ENCODE data around the gene PHF21A. TPM values are rescaled to one million over a fixed set of nuclear protein-coding genes. Genes with fewer than 3 reads are reported as not detected.

The PHF21A gene
- total RNA-seq, 4 donors from 2014 or later = 34.4 to 58.6 (median 47.7) TPM

GRCh38 chr11:45900916-45901617 lies 220.2 kb downstream of the PHF21A start:
- TF ChIP-seq CTCF (IDR thresholded peaks at IDR 0.05; ENCODE audit: low read depth) = no peak

GRCh38 chr11:45899448-45900174 lies 221.6 kb downstream of the PHF21A start:
- no peak for TF ChIP-seq CTCF (IDR thresholded peaks at IDR 0.05; ENCODE audit: low read depth)

DNA sequence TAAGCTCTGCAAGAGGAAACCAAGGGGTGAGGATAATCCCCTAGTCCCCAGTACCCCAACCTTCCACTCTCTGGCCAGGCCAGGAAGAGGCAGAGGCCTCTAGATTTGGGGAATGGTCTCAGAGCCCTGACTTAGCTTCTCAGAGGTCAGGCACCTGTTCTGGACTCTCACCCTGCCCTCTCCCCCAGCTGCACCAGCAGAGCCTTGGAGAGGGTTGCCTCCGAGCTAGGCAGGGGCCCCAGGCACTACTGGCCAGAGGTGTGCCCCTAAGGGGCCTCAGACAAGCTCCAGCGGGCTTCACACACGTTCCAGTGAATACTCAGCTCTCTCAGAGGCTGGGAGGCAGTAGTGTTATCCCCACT lies 222.2 kb downstream of the PHF21A start:
- no peak for TF ChIP-seq CTCF (IDR thresholded peaks at IDR 0.05; ENCODE audit: low read depth)

DNA sequence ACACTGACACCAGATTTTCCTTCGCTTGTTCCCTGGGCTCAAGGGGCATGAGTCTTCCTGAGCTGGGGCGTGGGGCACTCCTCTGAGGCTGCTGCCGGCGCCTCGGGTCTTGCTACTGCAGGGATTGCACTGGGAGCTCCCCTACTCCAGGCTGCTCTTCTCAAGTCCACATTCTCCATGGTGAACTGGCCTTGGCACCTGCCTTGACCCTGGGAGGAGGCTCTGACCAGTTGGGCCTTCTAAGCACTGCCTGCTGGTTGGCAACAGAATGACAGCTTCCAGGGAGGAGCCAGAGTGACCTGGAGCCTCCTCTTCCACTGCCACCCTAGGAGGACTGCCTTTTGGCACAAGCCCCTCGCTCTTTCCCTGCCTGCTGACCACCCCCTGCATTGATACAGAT lies 223.7 kb downstream of the PHF21A start:
- TF ChIP-seq CTCF (IDR thresholded peaks at IDR 0.05; ENCODE audit: low read depth) = no peak

- TF ChIP-seq CTCF (IDR thresholded peaks at IDR 0.05; ENCODE audit: low read depth) = no peak
These were observed 224.8 kb downstream of the PHF21A start for GRCh38 chr11:45896422-45896984.

DNA sequence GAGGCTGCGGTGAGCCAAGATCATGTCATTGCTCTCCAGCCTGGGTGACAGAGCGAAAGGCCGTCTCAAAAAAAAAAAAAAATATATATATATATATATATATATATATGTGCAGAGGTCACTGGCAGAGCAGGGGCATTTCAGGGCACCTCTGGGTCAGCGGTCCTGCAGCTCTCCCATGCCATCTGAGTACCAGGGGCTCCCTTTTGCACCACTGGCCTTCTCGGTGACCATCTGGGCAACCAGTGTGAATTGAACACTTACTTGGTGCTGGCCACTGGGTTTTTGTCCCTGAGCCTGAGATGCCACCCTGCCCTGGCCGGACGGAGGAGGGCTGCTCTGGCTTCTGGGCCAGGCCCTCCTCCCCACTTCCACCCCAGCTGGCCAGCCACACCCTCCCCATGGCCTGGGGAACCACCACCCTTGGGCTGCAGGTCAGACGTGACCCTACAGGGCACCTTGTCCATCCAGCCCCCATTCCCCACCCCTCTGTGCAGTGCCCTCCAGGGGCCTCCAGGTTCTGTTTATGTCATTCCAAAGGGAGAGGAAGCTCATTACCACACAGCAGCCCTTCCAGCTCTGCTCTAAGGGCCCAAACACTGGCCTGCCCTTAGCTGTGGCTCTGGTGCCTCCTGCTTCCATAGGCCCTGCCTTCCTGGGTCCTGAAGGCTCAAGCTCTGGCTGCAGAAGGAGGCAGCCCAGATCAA lies 225.5 kb downstream of the PHF21A start:
- TF ChIP-seq CTCF (IDR thresholded peaks at IDR 0.05; ENCODE audit: low read depth) = no peak
